NCI-H1930 (cell line): ENCODE data around the gene FCMR.
A peak's percentile ranks its signal among the peaks of the same experiment; 100 is the strongest.

Source experiments
- DNase-seq, 2 experiments: peaks; one replicate each; lab custom pipeline; 2025; lab: John Stamatoyannopoulos, UW

FCMR gene

GRCh38 chr1:206951318-206952100 lies 29.8 kb upstream of the FCMR start:
- no peak for DNase-seq

- no peak for DNase-seq
Observed at GRCh38 chr1:206949641-206950040, 27.9 kb upstream of the FCMR start.

- no peak for DNase-seq
Observed at GRCh38 chr1:206949208-206949607, 27.5 kb upstream of the FCMR start.

- DNase-seq = no peak
Observed at GRCh38 chr1:206947255-206947654, 25.5 kb upstream of the FCMR start.

GRCh38 chr1:206946261-206946660 lies 24.5 kb upstream of the FCMR start, which contains the start of gene PIGR:
Gene PIGR, minus strand, starts transcription at chr1:206946466. Its CDS starts 5,935 bp downstream, at chr1:206940531.
- no peak for DNase-seq

GRCh38 chr1:206945779-206946178 lies 24.0 kb upstream of the FCMR start:
- DNase-seq = no peak

- DNase-seq = no peak
Observed at GRCh38 chr1:206944703-206945102, 23.0 kb upstream of the FCMR start.

- DNase-seq = no peak
Observed at GRCh38 chr1:206941766-206942418, 20.2 kb upstream of the FCMR start.

GRCh38 chr1:206940588-206940936 lies 18.8 kb upstream of the FCMR start:
- DNase-seq = no peak

- DNase-seq = no peak
Observed at GRCh38 chr1:206939841-206940587, 18.3 kb upstream of the FCMR start.

- DNase-seq = no peak
Observed at GRCh38 chr1:206939131-206939530, 17.4 kb upstream of the FCMR start.

GRCh38 chr1:206937425-206937824 lies 15.7 kb upstream of the FCMR start:
- DNase-seq = no peak

GRCh38 chr1:206935491-206936067 lies 13.8 kb upstream of the FCMR start:
- no peak for DNase-seq

GRCh38 chr1:206933333-206933945 lies 11.7 kb upstream of the FCMR start:
- DNase-seq = no peak

- no peak for DNase-seq
Observed at GRCh38 chr1:206932177-206932576, 10.4 kb upstream of the FCMR start.

- DNase-seq = no peak
Observed at GRCh38 chr1:206931709-206932108, 10.0 kb upstream of the FCMR start.

- no peak for DNase-seq
Observed at GRCh38 chr1:206930210-206930798, 8.6 kb upstream of the FCMR start.

GRCh38 chr1:206929524-206929923 lies 7.8 kb upstream of the FCMR start:
- no peak for DNase-seq

- DNase-seq = no peak
Observed at GRCh38 chr1:206926286-206926685, 4.5 kb upstream of the FCMR start.

- peak in 1 of 2 experiments; percentile 8 for DNase-seq
Observed at GRCh38 chr1:206925106-206925736, 3.5 kb upstream of the FCMR start.

GRCh38 chr1:206924592-206925105 lies 2.9 kb upstream of the FCMR start:
- no peak for DNase-seq
